LNCAP (cell line): ENCODE data around the gene ALDH9A1.

ENCODE experiments used
- TF ChIP-seq, protein P1 (sequence below): fragments of 450-650 bp; IDR thresholded peaks from 2 replicates; pipeline ENCODE4 v1.5.1; 2017; ENCODE audit warnings: mild to moderate bottlenecking

ALDH9A1 gene

DNA sequence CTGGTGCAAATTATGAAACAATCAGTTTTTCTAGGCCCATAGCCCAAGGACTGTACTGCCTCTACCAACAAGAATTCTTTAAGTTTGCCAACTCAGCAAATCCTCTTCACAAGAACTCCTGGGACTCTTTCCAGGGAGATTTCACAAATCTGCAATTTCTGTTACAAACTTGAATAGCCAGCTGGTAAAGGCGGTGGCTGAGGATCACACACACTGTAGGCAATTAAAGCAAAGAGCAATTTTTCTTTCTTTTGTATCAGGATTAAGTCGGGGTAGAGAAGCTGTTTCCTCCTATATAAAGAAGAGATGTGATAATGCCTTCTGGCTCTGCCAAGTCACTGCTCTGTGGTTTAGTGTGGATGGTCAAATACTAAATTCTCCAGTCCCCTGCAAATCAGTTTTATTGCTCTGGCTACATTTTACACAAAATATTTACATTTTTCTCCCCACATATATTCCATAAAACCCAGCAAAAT, 1.7 kb downstream of the ALDH9A1 start:
- TF ChIP-seq, protein P1, sequence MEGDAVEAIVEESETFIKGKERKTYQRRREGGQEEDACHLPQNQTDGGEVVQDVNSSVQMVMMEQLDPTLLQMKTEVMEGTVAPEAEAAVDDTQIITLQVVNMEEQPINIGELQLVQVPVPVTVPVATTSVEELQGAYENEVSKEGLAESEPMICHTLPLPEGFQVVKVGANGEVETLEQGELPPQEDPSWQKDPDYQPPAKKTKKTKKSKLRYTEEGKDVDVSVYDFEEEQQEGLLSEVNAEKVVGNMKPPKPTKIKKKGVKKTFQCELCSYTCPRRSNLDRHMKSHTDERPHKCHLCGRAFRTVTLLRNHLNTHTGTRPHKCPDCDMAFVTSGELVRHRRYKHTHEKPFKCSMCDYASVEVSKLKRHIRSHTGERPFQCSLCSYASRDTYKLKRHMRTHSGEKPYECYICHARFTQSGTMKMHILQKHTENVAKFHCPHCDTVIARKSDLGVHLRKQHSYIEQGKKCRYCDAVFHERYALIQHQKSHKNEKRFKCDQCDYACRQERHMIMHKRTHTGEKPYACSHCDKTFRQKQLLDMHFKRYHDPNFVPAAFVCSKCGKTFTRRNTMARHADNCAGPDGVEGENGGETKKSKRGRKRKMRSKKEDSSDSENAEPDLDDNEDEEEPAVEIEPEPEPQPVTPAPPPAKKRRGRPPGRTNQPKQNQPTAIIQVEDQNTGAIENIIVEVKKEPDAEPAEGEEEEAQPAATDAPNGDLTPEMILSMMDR, result no peak

DNA sequence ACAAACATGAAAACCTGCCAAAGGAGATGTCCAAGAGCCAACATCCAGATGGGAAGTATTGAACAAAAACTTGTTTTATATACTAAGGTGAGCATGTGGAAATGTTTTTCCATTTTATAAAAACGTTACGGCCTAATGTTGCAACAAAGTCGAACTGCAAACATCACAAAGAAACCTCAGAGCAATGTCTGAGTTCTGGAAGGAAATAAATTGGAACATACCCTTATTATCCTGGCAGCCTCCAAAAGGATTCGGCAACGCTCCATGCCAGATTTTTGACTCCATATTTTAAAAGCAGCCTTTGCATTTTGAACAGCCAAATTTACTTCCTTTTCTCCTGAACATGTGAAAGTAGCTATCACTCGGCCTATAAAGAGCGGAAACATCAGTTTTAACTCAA, 3.3 kb downstream of the ALDH9A1 start:
- TF ChIP-seq, protein P1, result no peak

DNA sequence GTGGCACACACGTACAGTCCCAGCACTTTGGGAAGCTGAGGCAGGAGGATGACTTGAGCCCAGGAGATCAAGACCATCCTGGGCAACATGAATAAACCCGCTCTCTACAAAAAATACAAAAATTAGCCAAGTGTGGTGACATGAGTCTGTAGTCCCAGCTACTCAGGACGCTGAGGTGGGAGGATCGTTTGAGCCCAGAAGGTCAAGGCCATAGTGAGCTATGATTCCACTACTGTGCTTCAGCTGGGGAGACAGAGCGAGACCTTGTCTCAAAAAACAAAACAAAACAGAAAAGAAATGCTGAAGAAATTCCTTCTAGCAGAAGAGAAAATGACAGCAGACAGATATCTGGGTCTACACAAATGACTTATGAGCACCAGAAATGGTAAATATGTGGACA, 10.3 kb downstream of the ALDH9A1 start:
- TF ChIP-seq, protein P1, result no peak

DNA sequence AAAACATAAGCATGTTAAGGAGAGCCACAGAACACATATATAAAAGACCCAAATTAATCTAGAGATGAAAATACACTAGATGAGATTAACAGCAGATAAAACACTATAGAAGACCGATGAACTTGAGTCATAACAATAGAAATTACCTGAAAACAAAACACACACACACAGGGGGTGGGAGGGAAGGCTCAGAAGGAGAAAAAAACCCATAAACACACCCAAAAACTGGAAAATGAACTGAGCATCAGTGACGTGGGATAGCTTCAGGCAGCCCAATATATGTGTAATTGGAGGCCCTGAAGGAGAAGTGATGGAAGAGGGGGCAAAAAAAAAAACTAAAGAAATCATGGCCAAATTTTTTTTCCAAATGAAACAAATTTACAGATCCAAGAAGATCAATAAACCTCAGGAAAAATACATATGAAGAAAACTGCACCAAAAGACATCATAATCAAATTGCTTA, 11.4 kb downstream of the ALDH9A1 start:
- TF ChIP-seq, protein P1, result no peak

DNA sequence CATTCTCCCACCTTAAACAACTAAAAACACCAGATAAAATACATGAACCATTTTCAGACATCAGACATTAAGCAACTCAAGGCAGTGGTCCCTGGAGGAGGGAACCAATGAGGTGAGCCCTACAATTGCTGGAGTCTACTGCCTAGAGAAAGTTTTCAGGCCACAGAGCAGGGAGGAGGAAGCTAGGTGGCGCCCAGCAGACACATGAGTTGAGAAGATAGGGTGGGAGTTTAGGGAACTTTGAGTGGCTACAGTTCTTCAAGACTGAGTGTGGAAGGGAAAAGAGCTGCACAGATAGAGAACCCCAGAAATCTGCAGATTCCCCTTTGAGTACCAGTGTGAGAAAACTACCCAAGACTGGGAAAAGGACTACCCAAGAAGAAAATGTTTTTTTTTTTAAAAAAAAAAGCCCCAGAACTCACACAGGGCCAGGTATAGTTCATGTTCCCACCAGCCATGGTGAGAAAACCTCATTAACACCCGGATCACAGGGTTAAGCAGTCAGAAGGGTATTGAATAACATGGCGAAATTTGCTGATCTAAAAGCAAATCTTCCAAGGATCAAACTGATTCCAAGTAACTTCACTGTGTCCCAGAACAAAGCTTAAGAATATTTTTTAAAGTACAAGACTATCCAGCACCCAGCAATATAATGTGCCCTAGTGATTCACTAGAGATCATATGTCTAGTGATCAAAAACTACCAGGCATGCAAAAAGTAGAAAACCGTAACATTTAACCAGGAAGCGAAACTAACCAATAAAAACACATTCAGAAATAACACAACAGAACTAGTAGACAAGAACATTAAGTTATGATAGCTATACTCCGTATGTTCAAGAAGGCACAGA, 12.0 kb downstream of the ALDH9A1 start:
- TF ChIP-seq, protein P1, result no peak

DNA sequence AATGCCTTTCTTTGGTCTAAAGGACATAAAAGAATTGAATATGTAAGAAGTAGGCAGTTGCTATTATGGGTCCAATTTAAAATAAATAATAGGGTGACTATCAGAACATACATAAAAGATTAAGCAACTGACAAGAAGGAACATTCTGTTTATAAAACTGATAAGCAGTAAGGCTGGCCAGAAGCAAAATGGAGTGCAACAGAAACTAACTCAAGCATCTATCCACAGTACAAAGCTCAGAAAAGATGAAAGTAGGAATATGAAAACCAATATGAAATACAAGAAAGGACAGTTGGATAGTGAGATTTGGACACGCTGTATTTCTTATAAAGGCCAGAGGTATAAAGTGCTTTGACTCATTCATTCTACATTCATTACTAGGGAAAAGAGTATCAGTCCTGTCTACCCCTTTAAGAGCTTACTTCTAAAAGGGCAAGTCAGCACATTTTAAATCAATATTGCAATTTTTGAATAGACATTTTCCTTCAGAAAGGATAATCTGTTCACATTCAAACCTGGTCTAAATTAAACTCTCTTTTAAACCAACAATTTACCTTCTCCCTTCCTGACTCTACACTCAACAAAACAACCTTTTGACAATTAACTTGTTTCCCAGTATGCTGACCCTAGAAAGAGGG, 14.4 kb downstream of the ALDH9A1 start:
- TF ChIP-seq, protein P1, result no peak

DNA sequence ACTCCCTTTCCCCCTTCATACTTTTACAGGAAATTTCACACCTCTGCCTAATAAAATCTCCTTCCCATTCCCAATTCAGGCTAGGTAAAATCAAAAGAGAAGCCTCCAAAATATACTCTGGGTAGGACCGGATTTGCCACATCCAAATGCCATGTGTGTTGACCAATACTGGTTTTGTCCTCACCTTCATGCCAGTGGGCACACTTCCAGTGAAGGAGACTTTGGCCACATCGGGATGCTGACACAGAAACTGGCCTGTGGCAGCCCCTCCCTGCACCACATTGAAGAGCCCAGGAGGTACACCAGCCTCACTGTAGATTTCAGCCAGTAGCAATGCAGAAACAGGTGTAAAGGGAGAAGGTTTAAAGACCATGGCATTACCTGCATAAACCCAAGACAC, 18.1 kb downstream of the ALDH9A1 start:
- TF ChIP-seq, protein P1, result no peak
